Kidney glomerular epithelial cell (primary cell): ENCODE results near the gene IL5.
"Not testable (repeated sequence)": the region's sequence is repeated elsewhere in the genome, so short reads cannot be mapped to it uniquely, and the experiment has no call there.

Experiments used
- DNase-seq: peaks from one replicate; lab custom pipeline; 2025; lab: John Stamatoyannopoulos, UW

The IL5 gene

DNA sequence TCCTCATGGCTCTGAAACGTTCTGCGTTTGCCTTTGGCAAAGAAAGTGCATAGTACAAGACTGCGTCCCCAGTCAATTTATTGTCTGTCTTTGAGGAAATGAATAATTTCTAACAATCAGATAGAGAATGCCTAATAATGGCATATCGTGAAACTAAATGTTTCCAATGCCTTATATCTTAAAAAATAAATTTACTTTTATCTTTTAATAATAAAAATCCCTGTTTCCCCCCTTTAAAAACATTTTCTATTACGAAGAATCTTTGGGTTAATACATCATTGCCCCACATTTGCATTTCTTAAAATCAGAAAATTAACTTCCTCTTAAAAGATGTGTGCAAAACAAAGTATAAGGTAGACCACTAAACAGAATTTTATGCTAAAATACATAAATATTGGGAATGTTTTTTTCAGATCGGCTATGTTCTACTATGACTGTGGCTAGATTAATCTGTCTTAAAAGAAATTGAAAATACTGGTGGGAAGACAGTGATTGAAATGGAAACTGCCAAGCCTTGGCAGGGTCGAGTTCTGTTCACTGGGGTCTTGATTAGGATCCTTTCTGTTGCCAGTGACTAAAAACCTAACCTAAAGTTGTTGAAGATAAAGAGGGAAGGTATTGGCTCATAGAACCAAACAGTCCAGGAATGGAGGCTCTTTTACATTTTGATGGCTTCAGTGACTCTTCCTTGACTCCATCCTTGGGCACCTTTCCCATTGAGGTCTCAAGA, at the start of gene IL5:
Gene IL5, minus strand, starts transcription at position 51 of the 730 bp plus-strand sequence. Its CDS starts 44 bp downstream, at position 7.
- no peak for DNase-seq

- DNase-seq, result no peak
These were observed 49.2 kb upstream of the IL5 start for GRCh38 chr5:132592521-132592920.

- no peak for DNase-seq
These were observed 47.8 kb upstream of the IL5 start for GRCh38 chr5:132591145-132591544.

- DNase-seq, result no peak
These were observed 46.1 kb upstream of the IL5 start for GRCh38 chr5:132589467-132589866.

DNA sequence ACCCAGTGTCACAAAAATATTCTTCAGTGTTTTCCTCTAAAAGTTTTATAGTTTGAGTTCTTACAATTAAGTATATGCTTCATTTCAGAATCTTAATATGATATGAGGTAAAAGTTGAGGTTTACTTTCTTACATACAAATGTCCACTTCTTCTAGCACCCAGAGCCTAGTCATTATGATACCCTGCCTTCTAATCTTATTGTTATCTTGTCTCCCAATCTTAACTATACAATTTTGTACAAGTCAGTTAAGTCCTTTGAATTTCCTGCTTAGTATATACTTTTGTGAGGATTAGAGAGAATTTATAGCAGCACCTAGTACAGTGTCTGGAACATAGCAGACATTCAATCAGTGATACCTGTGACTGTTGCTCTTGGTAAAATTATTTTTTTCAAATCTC, 42.7 kb upstream of the IL5 start:
- no peak for DNase-seq

DNA sequence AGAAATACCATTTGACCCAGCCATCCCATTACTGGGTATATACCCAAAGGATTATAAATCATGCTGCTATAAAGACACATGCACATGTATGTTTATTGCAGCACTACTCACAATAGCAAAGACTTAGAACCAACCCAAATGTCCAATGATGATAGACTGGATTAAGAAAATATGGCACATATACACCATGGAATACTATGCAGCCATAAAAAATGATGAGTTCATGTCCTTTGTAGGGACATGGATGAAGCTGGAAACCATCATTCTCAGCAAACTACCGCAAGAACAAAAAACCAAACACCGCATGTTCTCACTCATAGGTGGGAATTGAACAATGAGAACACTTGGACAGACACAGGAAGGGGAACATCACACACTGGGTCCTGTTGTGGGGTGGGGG, 41.2 kb upstream of the IL5 start:
- not testable (repeated sequence) for DNase-seq

GRCh38 chr5:132576123-132576522, 32.8 kb upstream of the IL5 start:
- DNase-seq, result no peak

- no peak for DNase-seq
These were observed 23.3 kb upstream of the IL5 start for GRCh38 chr5:132566657-132567056.

- DNase-seq, result not testable (repeated sequence)
These were observed 21.2 kb upstream of the IL5 start for GRCh38 chr5:132564555-132564954.

DNA sequence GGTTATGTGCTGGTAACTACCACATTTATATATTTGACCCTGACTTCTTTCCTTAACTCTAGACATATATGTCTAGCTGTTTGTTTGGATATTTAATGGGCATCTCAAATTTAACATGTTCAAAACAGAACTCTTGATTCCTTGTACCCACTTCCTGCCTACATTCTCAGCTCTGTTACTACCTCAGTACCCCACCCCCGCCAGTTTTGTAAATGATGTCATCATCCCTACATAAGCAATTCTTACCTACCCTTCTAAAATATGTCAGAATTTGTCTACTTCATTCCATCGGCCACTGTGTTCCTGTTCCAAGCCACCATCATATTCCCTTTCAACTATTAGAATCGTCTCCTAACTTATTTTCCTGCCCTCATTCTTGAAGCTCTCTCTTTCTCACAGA, 18.3 kb upstream of the IL5 start:
- DNase-seq, result no peak

GRCh38 chr5:132559383-132560060, 16.2 kb upstream of the IL5 start:
- no peak for DNase-seq

GRCh38 chr5:132557478-132558172, 14.3 kb upstream of the IL5 start:
- DNase-seq, result no peak

DNA sequence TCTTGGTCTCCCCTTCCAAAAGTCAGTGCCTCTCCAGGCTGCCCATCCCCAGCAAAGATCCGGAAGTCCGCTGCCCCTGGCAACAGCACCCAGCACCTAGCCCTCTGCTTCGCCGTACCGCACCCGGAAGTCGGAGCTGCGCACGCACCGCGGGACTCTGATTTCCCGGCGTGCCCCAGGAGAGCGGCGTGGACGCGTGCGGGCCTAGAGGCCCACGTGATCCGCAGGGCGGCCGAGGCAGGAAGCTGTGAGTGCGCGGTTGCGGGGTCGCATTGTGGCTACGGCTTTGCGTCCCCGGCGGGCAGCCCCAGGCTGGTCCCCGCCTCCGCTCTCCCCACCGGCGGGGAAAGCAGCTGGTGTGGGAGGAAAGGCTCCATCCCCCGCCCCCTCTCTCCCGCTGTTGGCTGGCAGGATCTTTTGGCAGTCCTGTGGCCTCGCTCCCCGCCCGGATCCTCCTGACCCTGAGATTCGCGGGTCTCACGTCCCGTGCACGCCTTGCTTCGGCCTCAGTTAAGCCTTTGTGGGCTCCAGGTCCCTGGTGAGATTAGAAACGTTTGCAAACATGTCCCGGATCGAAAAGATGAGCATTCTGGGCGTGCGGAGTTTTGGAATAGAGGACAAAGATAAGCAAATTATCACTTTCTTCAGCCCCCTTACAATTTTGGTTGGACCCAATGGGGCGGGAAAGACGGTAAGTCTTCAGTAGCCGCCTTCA, 13.6 kb upstream of the IL5 start, which contains the start of gene RAD50:
Gene RAD50, plus strand, starts transcription at position 215 of the 715 bp plus-strand sequence. Its CDS starts 348 bp downstream, at position 563.
- DNase-seq, result peak; percentile 72

GRCh38 chr5:132556153-132556762, 12.9 kb upstream of the IL5 start:
- no peak for DNase-seq

- DNase-seq, result no peak
These were observed 6.3 kb upstream of the IL5 start for GRCh38 chr5:132549576-132549975.

DNA sequence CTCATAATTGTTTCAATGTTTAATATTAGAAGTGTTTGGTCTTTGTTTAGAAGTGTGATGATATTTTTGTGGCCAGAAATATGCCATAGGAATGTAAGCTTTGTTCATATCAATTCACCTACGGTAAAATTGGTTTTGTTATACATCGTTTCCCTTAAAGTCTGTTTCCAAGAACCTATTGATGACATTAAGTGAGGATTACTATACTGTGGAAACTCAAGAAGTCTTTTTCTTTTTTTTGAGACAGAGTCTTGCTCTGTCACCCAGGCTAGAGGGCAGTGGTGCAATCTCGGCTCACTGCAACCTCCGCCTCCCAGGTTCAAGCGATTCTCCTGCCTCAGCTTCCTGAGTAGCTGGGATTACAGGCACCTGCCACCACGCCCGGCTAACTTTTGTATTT, 5.5 kb upstream of the IL5 start:
- DNase-seq, result not testable (repeated sequence)

GRCh38 chr5:132547269-132547668, 3.9 kb upstream of the IL5 start:
- no peak for DNase-seq

GRCh38 chr5:132546108-132546507, 2.8 kb upstream of the IL5 start:
- DNase-seq, result no peak

DNA sequence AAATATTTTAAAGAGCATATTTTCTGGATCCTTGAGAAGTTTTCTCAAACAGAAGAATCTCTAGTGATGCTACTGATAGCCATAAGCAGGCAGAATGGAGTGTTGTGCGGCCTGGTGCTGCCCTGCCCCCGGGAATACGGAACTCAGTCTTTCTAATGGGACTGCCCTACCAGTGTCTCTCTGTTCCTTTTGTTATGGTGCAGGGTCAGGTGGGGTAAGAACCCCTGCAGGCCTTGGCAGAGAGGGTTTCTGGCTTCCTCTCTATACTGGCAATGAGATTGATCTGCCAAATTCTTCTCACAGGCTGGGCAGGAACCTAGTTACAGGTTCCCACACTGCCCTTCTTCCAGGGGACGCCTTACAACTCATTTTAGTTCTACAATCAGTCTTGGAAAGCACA, 2.6 kb downstream of the IL5 start:
- no peak for DNase-seq

DNA sequence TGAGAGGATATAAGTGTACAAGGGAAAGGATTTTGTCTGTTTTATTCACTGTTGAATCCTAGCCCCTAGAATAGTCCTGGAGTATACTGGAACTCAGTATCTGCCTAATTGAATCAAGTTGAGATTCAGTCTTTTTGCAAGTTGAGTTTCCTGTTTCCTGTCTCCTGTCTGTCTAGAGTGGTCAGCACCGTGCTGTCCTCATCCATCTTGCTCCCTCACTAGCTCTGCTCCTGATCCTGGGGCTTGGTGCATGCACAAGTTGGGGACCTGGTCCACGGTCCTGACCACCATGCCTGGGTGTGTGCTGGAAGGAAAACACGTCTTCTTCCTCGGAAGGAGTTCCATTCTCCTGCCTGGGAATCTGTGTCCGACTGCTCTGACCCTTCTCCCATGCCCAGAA, 3.2 kb downstream of the IL5 start:
- DNase-seq, result no peak

GRCh38 chr5:132539716-132540115, 3.6 kb downstream of the IL5 start:
- no peak for DNase-seq

GRCh38 chr5:132530946-132531345, 12.4 kb downstream of the IL5 start:
- DNase-seq, result no peak
